Measurements from ENCODE around the gene CRYGN.

Gene CRYGN

GRCh38 chr7:151388430-151388829 lies 51.5 kb downstream of the CRYGN start:
- Histone ChIP-seq H3F3A (ENCODE audit: low read depth) (no peaks in the 10 kb centered on the region), H3K36me3 (ENCODE audit: insufficient read depth, low read length) (no peaks in the 10 kb centered on the region), H4K20me1 (ENCODE audit: insufficient read depth, low read length, poor library complexity, severe bottlenecking) (no peaks in the 10 kb centered on the region), H2AFZ (ENCODE audit: low read length) (no peak overlapping the region), H3K9me3 (ENCODE audit: insufficient read depth, low read depth, low read length) (no peaks in the 10 kb centered on the region), H3K79me2 (ENCODE audit: insufficient read depth, low read length) (no peaks in the 10 kb centered on the region), H3K9me2 (replicated peaks; ENCODE audit: low read depth, low read length) (no peaks in the 10 kb centered on the region), H3K27me3 (ENCODE audit: insufficient read depth, low read length, poor library complexity, severe bottlenecking) (no peaks in the 10 kb centered on the region), H3K4me1 (ENCODE audit: insufficient read depth, low read length, poor library complexity, severe bottlenecking) (peaks cover 4% of the 10 kb centered on the region), H3K9ac (ENCODE audit: low read depth, low read length, poor library complexity, severe bottlenecking) (no peak overlapping the region), H3K4me2 (ENCODE audit: low read depth, low read length, poor library complexity, severe bottlenecking) (no peak overlapping the region), H3K4me3 (ENCODE audit: low read length, poor library complexity, severe bottlenecking) (no peak overlapping the region)
- TF ChIP-seq, protein P1, sequence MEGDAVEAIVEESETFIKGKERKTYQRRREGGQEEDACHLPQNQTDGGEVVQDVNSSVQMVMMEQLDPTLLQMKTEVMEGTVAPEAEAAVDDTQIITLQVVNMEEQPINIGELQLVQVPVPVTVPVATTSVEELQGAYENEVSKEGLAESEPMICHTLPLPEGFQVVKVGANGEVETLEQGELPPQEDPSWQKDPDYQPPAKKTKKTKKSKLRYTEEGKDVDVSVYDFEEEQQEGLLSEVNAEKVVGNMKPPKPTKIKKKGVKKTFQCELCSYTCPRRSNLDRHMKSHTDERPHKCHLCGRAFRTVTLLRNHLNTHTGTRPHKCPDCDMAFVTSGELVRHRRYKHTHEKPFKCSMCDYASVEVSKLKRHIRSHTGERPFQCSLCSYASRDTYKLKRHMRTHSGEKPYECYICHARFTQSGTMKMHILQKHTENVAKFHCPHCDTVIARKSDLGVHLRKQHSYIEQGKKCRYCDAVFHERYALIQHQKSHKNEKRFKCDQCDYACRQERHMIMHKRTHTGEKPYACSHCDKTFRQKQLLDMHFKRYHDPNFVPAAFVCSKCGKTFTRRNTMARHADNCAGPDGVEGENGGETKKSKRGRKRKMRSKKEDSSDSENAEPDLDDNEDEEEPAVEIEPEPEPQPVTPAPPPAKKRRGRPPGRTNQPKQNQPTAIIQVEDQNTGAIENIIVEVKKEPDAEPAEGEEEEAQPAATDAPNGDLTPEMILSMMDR (conservative IDR thresholded peaks at IDR 0.05; ENCODE audit: low read length), result no peak
- no peak for TF ChIP-seq EZH2phosphoT487 (IDR thresholded peaks at IDR 0.05; ENCODE audit: borderline replicate concordance)

- Histone ChIP-seq H4K20me1 (ENCODE audit: insufficient read depth, low read length, poor library complexity, severe bottlenecking) (no peaks in the 10 kb centered on the region), H3K27me3 (ENCODE audit: insufficient read depth, low read length, poor library complexity, severe bottlenecking) (no peaks in the 10 kb centered on the region), H3K4me1 (ENCODE audit: insufficient read depth, low read length, poor library complexity, severe bottlenecking) (no peaks in the 10 kb centered on the region), H3K36me3 (ENCODE audit: insufficient read depth, low read length) (no peaks in the 10 kb centered on the region), H3K79me2 (ENCODE audit: insufficient read depth, low read length) (no peaks in the 10 kb centered on the region), H3K4me3 (ENCODE audit: low read length, poor library complexity, severe bottlenecking) (no peak overlapping the region), H3K9me3 (ENCODE audit: insufficient read depth, low read depth, low read length) (no peaks in the 10 kb centered on the region), H3K9ac (ENCODE audit: low read depth, low read length, poor library complexity, severe bottlenecking) (no peak overlapping the region), H3F3A (ENCODE audit: low read depth) (no peaks in the 10 kb centered on the region), H3K4me2 (ENCODE audit: low read depth, low read length, poor library complexity, severe bottlenecking) (no peak overlapping the region), H2AFZ (ENCODE audit: low read length) (no peak overlapping the region), H3K9me2 (replicated peaks; ENCODE audit: low read depth, low read length) (no peaks in the 10 kb centered on the region)
- no peak for TF ChIP-seq EZH2phosphoT487 (IDR thresholded peaks at IDR 0.05; ENCODE audit: borderline replicate concordance)
- TF ChIP-seq, protein P1 (conservative IDR thresholded peaks at IDR 0.05; ENCODE audit: low read length), result no peak
Measured at GRCh38 chr7:151388007-151388297, 52.0 kb downstream of the CRYGN start.

DNA sequence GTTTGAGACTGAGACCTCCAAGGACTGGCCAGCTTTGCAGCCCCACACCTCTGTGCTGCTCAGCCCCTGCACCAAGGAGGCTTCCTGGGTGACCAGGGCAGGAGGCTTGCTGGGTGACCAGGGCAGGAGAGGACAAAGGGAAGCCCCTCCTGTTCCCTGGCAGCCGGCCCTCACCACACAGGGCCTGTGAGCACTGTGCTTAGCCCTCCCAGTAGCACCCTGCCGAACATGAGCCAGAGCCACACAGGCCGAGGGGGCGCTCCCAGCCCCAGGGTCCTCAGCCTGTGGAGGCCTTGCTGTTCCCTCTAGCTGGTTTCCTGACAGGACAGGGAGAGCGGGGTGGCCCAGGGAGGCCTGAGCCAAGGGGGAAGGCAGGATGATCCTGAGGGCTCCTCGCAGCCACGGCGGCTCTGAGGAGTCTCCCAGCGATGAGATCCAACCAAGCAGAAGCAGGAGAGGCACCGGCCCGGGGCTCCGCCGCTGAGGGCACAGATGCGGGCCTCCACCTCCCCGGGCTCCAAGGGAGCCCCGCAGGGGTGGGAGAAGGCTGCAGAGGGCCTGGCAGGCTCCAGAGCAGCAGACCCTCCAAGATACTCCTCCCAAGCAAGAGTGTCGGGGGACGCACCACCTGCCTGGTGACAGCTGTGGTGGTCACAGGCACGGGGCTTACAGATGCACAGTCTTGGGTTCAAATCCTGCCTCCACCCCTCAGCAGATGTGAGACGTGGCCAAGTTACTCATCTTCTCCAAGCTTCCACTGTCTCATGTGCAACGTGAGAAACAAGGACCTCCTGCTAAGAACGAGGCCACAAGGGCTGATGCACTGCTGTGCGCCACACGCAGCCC lies 52.6 kb downstream of the CRYGN start:
- Histone ChIP-seq H3F3A (ENCODE audit: low read depth) (no peaks in the 10 kb centered on the region), H3K4me3 (ENCODE audit: low read length, poor library complexity, severe bottlenecking) (no peak overlapping the region), H3K36me3 (ENCODE audit: insufficient read depth, low read length) (no peaks in the 10 kb centered on the region), H3K27me3 (ENCODE audit: insufficient read depth, low read length, poor library complexity, severe bottlenecking) (no peaks in the 10 kb centered on the region), H4K20me1 (ENCODE audit: insufficient read depth, low read length, poor library complexity, severe bottlenecking) (no peaks in the 10 kb centered on the region), H3K4me1 (ENCODE audit: insufficient read depth, low read length, poor library complexity, severe bottlenecking) (no peaks in the 10 kb centered on the region), H3K9ac (ENCODE audit: low read depth, low read length, poor library complexity, severe bottlenecking) (no peak overlapping the region), H2AFZ (ENCODE audit: low read length) (no peak overlapping the region), H3K4me2 (ENCODE audit: low read depth, low read length, poor library complexity, severe bottlenecking) (no peak overlapping the region), H3K9me3 (ENCODE audit: insufficient read depth, low read depth, low read length) (no peaks in the 10 kb centered on the region), H3K9me2 (replicated peaks; ENCODE audit: low read depth, low read length) (no peaks in the 10 kb centered on the region), H3K79me2 (ENCODE audit: insufficient read depth, low read length) (no peaks in the 10 kb centered on the region)
- TF ChIP-seq, protein P1 (conservative IDR thresholded peaks at IDR 0.05; ENCODE audit: low read length), result no peak
- TF ChIP-seq EZH2phosphoT487 (IDR thresholded peaks at IDR 0.05; ENCODE audit: borderline replicate concordance), result no peak

Data from Loucy (cell line).